Measurements from ENCODE around the gene SLC25A31.
A peak's percentile ranks its signal among the peaks of the same experiment; 100 is the strongest.

DNA sequence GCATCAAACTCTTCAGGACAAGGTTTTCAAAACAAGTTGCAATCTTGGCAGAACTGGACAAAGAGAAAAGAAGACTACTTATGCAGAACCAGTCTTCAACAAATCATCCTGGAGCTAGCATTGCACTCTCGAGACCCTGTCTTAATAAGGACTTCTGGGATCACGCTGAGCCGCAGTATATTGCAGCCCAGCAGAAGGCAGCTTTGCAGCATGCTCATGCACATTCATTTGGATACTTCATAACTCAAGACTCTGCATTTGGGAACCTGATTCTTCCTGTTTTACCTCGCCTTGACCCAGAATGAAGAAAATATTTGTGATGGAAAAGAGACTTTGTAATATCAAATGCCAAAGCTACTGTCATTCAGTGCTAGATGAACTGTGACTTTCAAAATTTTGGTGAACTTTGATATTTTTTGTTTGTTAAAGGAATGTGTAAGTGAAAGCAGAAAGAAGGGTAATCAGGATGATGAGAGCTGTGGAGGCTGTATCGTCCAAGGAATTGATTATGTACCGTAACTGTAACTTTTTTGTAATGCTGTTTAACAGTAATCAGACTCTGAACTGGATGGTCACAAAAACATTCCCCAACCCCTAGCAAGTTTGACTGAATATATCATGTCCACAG lies 79.1 kb downstream of the SLC25A31 start:
- TF ChIP-seq POLR2AphosphoS5 (IDR thresholded peaks at IDR 0.05; ENCODE audit: low read length): no peak
- TF ChIP-seq TARDBP (IDR thresholded peaks at IDR 0.05; ENCODE audit: borderline replicate concordance): no peak
- TF ChIP-seq RAD21 (IDR thresholded peaks at IDR 0.05; ENCODE audit: insufficient read depth, low read depth, low read length): peak; percentile 35

Data from GM12878 (cell line).